Glomerular endothelial cell (primary cell): ENCODE measurements around the gene CSRNP3. TPM values are rescaled to one million over a fixed set of nuclear protein-coding genes. Genes with fewer than 3 reads are reported as not detected.

ENCODE experiments used
- DNase-seq: peaks from one replicate; pipeline ENCODE4 v3.0.0-alpha.2; 2011; ENCODE audit warnings: low read depth, low spot score; ENCODE audit errors: extremely low read depth
- total RNA-seq: library from RNA; depleted of rRNA; stranded (reverse); fragments of >200 nt; gene quantifications from 2 replicates; pipeline ENCODE4 v1.2.3, GENCODE V29; 2015

The CSRNP3 gene
- total RNA-seq, 1 donor from 2014 or later, result 0.47 TPM

GRCh38 chr2:165667375-165667774, 197.9 kb downstream of the CSRNP3 start:
- no peak for DNase-seq

DNA sequence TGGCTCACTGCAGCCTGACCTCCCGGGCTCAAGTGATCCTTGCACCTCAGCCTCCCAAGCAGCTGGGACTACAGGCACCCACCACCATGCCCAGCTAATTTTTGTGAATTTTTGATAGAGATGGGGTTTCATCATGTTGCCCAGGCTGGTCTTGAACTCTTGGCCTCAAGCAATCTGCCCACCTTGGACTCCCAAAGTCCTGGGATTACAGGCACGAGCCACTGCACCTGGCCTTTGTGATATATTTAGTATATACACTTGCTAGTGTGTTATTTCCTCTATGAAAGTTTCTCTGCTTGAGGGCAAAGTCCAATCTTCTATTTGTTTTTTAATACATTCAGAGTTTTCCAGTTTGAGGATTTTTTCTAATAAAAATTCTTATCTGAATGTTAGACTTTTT, 205.3 kb downstream of the CSRNP3 start:
- DNase-seq, result no peak

DNA sequence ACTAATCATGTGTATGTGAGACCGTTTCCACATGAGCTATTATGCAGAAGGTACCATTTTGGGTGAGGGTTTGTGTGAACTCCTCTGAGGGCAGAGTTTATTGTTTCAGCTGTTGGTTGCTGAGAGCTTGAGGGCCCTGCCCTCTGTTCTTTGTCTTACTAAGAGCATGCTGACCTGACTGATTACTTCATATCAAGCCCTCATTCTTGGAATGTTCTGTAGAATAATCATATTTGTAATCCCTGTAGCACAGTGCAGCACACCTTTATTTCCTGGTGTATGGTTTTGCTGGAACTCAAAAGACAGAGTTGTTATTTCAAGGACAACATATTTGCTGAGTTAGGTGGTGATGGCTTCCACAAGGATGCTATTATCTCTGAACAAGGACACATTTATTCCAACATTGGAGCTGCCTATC, 206.1 kb downstream of the CSRNP3 start:
- DNase-seq, result no peak

- DNase-seq, result no peak
These were observed 209.4 kb downstream of the CSRNP3 start for GRCh38 chr2:165678882-165679281.

- no peak for DNase-seq
These were observed 210.1 kb downstream of the CSRNP3 start for GRCh38 chr2:165679621-165680020.

- no peak for DNase-seq
These were observed 212.3 kb downstream of the CSRNP3 start for GRCh38 chr2:165681841-165682240.

DNA sequence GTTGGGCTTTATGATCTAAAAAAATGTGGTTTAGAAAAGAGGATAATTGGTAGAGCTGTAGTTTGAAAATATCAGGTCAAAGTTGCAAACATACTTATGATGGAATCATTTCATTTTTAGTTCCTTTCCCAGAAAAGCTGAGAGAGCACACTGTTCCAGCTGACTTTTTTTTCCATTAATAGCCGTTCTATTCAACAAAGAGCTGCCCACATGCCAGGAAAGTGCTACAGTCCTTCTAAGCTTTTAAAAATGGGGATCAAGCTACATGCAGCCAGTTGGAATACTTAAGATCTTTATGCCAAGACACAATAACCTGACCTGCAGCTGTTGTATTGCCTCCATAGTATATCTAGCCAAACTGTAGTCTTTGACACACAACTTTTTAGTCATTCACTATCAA, 213.0 kb downstream of the CSRNP3 start:
- no peak for DNase-seq

- DNase-seq, result no peak
These were observed 217.3 kb downstream of the CSRNP3 start for GRCh38 chr2:165686800-165687199.

DNA sequence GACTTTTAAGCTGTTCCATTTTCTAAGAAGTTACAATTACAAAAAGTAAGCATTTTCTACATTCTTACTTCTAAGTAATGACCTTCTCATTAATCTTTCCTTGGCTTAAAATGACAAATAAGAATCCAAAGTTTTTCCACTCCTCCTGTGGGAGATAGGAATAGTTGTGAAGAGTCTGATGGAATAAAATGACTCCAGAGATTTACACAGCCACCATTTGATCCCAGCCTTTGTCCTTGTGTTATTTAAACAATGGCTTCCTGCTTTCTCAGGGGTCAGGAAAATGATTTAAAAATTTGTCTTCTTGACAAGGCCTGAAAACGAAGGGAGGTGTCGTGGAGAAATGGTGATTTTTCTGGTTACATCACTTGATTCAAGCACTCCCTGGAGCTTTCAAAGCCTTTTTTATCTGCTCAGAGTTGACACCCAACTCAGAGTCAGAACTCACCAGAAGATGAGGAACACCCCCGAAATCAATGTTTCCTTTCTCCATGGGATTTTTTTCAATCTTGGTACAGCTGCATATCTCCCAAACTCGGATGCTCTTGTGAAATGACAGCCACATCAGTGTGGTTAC, 218.0 kb downstream of the CSRNP3 start:
- no peak for DNase-seq

- DNase-seq, result no peak
These were observed 222.1 kb downstream of the CSRNP3 start for GRCh38 chr2:165691615-165692014.

- no peak for DNase-seq
These were observed 223.4 kb downstream of the CSRNP3 start for GRCh38 chr2:165692906-165693305.

DNA sequence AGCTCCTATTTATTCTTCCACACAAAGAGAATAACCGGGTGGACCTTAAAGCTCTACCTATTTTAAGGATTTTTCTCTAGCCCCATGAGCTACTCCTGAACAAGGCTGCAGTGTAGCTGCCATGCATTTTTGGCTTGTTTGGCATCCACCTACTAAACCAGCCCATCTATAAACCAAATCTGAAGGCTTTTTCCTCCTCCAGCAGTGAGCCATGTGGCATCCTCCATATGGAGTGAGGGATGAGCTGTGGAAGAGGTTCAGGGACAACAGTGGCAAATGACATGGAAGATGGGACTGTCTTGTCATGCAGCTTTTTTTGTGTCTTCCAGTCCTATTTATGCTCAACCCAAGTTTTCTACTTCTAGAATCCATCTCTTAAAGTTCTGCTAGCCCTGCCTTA, 224.3 kb downstream of the CSRNP3 start:
- DNase-seq, result no peak

DNA sequence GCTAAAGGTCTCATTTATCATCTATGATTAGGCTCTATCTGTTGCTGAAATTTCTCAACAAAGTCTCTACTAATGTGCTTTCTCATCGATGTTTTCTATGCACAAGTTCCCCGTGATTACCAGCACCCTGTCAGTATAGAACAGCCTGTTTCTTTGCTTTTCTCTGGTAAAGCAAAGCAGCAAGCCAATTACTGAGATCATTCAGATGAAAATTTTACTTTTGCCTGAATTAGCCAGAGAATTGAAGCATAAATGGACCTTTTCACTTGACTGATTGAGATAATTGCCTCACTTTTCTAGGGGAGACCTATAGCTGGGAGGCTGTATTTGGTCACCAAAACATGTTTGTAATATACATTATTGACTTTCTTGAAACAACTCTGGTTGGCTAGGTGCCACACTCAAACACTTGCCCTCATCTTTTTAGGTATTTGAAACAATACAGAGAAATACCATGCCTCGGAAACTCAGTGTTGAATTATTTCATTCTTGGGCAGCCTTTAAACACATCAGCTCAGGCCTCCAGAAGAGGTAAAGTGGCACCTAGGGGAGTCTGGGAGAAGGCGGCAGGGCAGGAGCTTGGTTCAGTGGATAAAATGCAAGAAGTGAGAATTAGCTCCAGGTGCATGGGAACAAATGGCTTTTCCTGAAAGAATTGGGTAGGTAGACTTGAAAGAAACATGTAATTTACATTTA, 228.4 kb downstream of the CSRNP3 start:
- no peak for DNase-seq

- DNase-seq, result peak; percentile 14
These were observed 229.0 kb downstream of the CSRNP3 start for GRCh38 chr2:165698444-165698884.

DNA sequence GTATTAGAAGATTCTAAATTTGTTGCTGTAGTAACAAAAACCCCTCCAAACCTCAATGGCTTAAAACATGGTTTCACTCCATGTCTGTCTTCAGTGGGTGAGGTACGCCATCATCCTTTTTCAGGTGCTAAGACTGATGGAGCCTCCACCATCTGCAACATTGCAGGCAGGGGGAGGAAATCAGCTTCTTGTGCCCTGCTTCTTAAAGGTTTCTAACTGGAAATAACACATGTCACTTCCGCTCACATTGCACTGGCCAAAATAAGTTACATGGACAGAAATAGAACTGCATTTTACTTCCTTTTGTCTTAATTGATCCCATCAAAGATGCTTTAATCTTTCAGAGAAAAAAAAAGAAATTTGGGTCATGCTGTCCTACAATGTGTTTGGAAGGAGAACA, 230.4 kb downstream of the CSRNP3 start:
- no peak for DNase-seq

GRCh38 chr2:165700531-165700930, 231.0 kb downstream of the CSRNP3 start:
- no peak for DNase-seq

- DNase-seq, result no peak
These were observed 231.6 kb downstream of the CSRNP3 start for GRCh38 chr2:165701147-165701546.

DNA sequence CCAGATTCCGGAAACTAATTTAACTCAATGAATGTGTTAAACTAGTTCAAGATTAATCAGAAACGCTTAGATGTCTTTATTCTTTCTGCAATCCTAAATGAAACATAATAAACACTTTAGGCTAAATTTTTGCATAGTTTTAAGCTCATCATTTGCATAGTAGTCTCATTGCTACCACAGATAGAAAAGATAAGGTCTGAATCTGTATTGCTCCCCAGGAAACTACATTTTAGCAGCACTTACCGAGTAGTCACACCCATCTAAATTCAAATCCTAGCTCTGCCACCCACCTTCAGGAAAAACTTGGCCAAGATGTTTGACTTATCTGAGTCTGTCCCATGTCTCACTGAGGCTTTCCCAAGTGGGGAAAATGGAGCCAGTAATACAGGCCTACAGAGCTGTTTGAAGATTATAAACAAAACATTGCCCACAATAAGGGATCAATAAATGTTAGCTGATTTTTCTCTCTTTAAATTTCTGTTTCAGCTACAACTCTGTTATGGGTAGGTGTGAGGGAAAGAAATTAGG, 237.5 kb downstream of the CSRNP3 start:
- DNase-seq, result no peak

DNA sequence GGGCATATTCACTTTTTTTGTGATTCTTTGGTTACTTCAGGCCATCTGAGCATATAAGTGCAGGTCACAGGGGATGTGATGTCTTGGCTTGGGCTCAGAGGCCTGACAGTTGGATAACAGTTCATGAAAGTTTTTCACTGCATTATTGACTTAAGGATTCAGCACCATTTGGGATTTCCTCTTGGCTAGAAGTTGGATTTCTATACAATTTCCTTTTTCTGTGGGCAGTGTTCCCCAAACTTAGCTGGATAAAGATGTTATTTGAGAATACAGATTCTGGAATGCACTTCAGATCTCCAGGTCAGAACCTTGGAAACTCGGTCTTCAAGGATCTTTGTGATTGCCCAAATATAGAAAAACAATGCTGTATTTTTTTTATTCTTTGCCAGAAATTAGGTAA, 246.6 kb downstream of the CSRNP3 start:
- DNase-seq, result no peak

- DNase-seq, result no peak
These were observed 249.2 kb downstream of the CSRNP3 start for GRCh38 chr2:165718610-165719210.

- DNase-seq, result no peak
These were observed 251.0 kb downstream of the CSRNP3 start for GRCh38 chr2:165720511-165720910.

- no peak for DNase-seq
These were observed 255.9 kb downstream of the CSRNP3 start for GRCh38 chr2:165725421-165725820.
